HG03354 (cell line): Measurements from ENCODE around the gene TEKT3.

Source experiments
- ATAC-seq: cut with Tn5 transposase; IDR thresholded peaks from one replicate; pipeline ENCODE4 v1.9.1; 2021; ENCODE audit warnings: mild to moderate bottlenecking; ENCODE audit not compliant: unreplicated experiment, poor library complexity, severe bottlenecking

TEKT3 gene

GRCh38 chr17:15351478-15351840, 10.1 kb upstream of the TEKT3 start:
- no peak for ATAC-seq

GRCh38 chr17:15350777-15351477, 9.5 kb upstream of the TEKT3 start:
- no peak for ATAC-seq

- no peak for ATAC-seq
Measured at GRCh38 chr17:15349119-15349518, 7.7 kb upstream of the TEKT3 start.

GRCh38 chr17:15348021-15348420, 6.6 kb upstream of the TEKT3 start:
- no peak for ATAC-seq

GRCh38 chr17:15346066-15346595, 4.7 kb upstream of the TEKT3 start:
- ATAC-seq: no peak

GRCh38 chr17:15343749-15344148, 2.4 kb upstream of the TEKT3 start:
- no peak for ATAC-seq

- no peak for ATAC-seq
Measured at GRCh38 chr17:15342460-15342859, 1.1 kb upstream of the TEKT3 start.

GRCh38 chr17:15341966-15342365, 569 bp upstream of the TEKT3 start:
- ATAC-seq: no peak

- ATAC-seq: no peak
Measured at GRCh38 chr17:15340966-15341365, 431 bp downstream of the TEKT3 start.

- no peak for ATAC-seq
Measured at GRCh38 chr17:15335446-15335845, 6.0 kb downstream of the TEKT3 start.

GRCh38 chr17:15334266-15334665, 7.1 kb downstream of the TEKT3 start:
- no peak for ATAC-seq

- no peak for ATAC-seq
Measured at GRCh38 chr17:15332338-15332737, 9.1 kb downstream of the TEKT3 start.

GRCh38 chr17:15323131-15323530, 18.3 kb downstream of the TEKT3 start:
- no peak for ATAC-seq

- no peak for ATAC-seq
Measured at GRCh38 chr17:15321556-15322251, 19.7 kb downstream of the TEKT3 start.

GRCh38 chr17:15319452-15320010, 21.9 kb downstream of the TEKT3 start:
- no peak for ATAC-seq

- ATAC-seq: no peak
Measured at GRCh38 chr17:15311996-15312395, 29.4 kb downstream of the TEKT3 start.

GRCh38 chr17:15309793-15310192, 31.6 kb downstream of the TEKT3 start:
- no peak for ATAC-seq

- ATAC-seq: no peak
Measured at GRCh38 chr17:15309236-15309635, 32.2 kb downstream of the TEKT3 start.

- no peak for ATAC-seq
Measured at GRCh38 chr17:15308758-15309157, 32.6 kb downstream of the TEKT3 start.

- ATAC-seq: no peak
Measured at GRCh38 chr17:15307710-15308111, 33.7 kb downstream of the TEKT3 start.

GRCh38 chr17:15303851-15304250, 37.5 kb downstream of the TEKT3 start:
- ATAC-seq: no peak
